B cell (primary cell): ENCODE measurements around the gene C4orf46. TPM values are rescaled to one million over a fixed set of nuclear protein-coding genes. Genes with fewer than 3 reads are reported as not detected.

Experiments
- ATAC-seq: fragments of 200-7000 bp; cut with Tn5 transposase; one replicate; pipeline ENCODE4 v1.10.0; 2021; ENCODE audit warnings: low read depth, mild to moderate bottlenecking, moderate number of reproducible peaks, moderate library complexity
- CTCF ChIA-PET: fragments of 350-600 bp; sonication (Branson Sonifier 250); formaldehyde crosslinking; loops from one replicate; lab custom pipeline; 2021; ENCODE audit warnings: antibody characterized with exemption, inconsistent platforms; lab: Charles Lee
- POLR2A ChIA-PET: fragments of 350-600 bp; sonication (Branson Sonifier 250); formaldehyde crosslinking; loops from one replicate; lab custom pipeline; 2021; ENCODE audit warnings: antibody characterized with exemption; lab: Charles Lee
- DNase-seq: peaks from one replicate; pipeline ENCODE4 v3.0.0; 2013
- H2AFZ ChIP-seq: 2 replicates; pipeline ENCODE4 v1.6.1; 2012; ENCODE audit warnings: mild to moderate bottlenecking, low read depth, low read length; ENCODE audit not compliant: insufficient read depth, poor library complexity, severe bottlenecking
- H3K27ac ChIP-seq, 2 donors: 1 replicate in 1 of 2; 2 replicates in 1 of 2; pipeline ENCODE4 v1.5.1; 2012 to 2013; ENCODE audit warnings: low read length in 2 of 2, mild to moderate bottlenecking in 2 of 2, moderate library complexity in 1 of 2
- H3K27me3 ChIP-seq, 4 experiments: fragments of 200-600 bp in 1 of 4; sonication (generic) in 1 of 4; replicated peaks in 1 of 4; 1 replicate in 2 of 4; 2 replicates in 2 of 4; pipeline versions ENCODE4 v1.6.1 to v1.7.0; 2013 to 2016; ENCODE audit warnings: low read length in 3 of 4, mild to moderate bottlenecking in 2 of 4, mixed read lengths in 1 of 4, moderate library complexity in 1 of 4; ENCODE audit not compliant: insufficient read depth in 4 of 4, control insufficient read depth in 3 of 4; ENCODE audit errors: control extremely low read depth in 1 of 4
- H3K36me3 ChIP-seq, 2 experiments: replicated peaks in 1 of 2; 1 replicate in 1 of 2; 2 replicates in 1 of 2; pipeline versions ENCODE4 v1.6.1 to v1.7.1; 2013; ENCODE audit warnings: low read length in 1 of 2; ENCODE audit not compliant: insufficient read depth in 2 of 2, control insufficient read depth in 1 of 2; ENCODE audit errors: control extremely low read depth in 1 of 2, extremely low read depth in 1 of 2
- H3K4me1 ChIP-seq, 2 donors: fragments of 200-600 bp in 1 of 2; sonication (generic) in 1 of 2; 1 replicate in 1 of 2; 2 replicates in 1 of 2; pipeline versions ENCODE4 v1.5.1 to v1.6.1; 2013 to 2017; ENCODE audit warnings: low read length in 2 of 2; ENCODE audit not compliant: control insufficient read depth in 2 of 2, insufficient read depth in 2 of 2
- H3K4me2 ChIP-seq: replicated peaks from 2 replicates; pipeline ENCODE3; 2012; ENCODE audit warnings: mild to moderate bottlenecking, low read depth, low read length; ENCODE audit not compliant: poor library complexity, severe bottlenecking
- H3K4me3 ChIP-seq, 5 experiments: fragments of 200-600 bp in 1 of 5; sonication (generic) in 1 of 5; 1 replicate in 3 of 5; 2 replicates in 2 of 5; pipeline versions ENCODE4 v1.5.1 to v1.7.0; 2011 to 2016; ENCODE audit warnings: low read length in 4 of 5, mild to moderate bottlenecking in 4 of 5, low read depth in 2 of 5, control low read depth in 1 of 5, moderate library complexity in 1 of 5; ENCODE audit not compliant: insufficient read depth in 1 of 5; ENCODE audit errors: control extremely low read depth in 1 of 5, extremely low read depth in 1 of 5
- H3K79me2 ChIP-seq: fragments of 200-600 bp; sonication (generic); one replicate; pipeline ENCODE4 v1.6.0; 2016; ENCODE audit warnings: low read length; ENCODE audit not compliant: control insufficient read depth, insufficient read depth
- H3K9ac ChIP-seq: fragments of 200-600 bp; sonication (generic); 2 replicates; pipeline ENCODE4 v1.6.1; 2017; ENCODE audit warnings: mild to moderate bottlenecking, low read length, moderate library complexity
- H3K9me3 ChIP-seq, 3 donors: one replicate each; pipeline versions ENCODE4 v1.6.1 to v1.7.1; 2013; ENCODE audit warnings: low read length in 2 of 3; ENCODE audit not compliant: control insufficient read depth in 2 of 3, insufficient read depth in 1 of 3; ENCODE audit errors: control extremely low read depth in 1 of 3
- H4K20me1 ChIP-seq: 2 replicates; pipeline ENCODE4 v1.6.0; 2012; ENCODE audit warnings: mild to moderate bottlenecking, low read length; ENCODE audit not compliant: insufficient read depth, control insufficient read depth, poor library complexity, severe bottlenecking
- H3K27ac Mint-ChIP-seq: one replicate; pipeline ENCODE4 v1.8.0; 2021; ENCODE audit warnings: mixed read lengths
- H3K27me3 Mint-ChIP-seq: one replicate; pipeline ENCODE4 v1.8.0; 2021; ENCODE audit warnings: mixed read lengths
- H3K4me1 Mint-ChIP-seq: one replicate; pipeline ENCODE4 v1.8.0; 2021; ENCODE audit warnings: mixed read lengths
- H3K4me3 Mint-ChIP-seq: one replicate; pipeline ENCODE4 v1.8.0; 2021; ENCODE audit warnings: mixed read lengths
- H3K9me3 Mint-ChIP-seq: one replicate; pipeline ENCODE4 v1.8.0; 2022; ENCODE audit warnings: mixed read lengths; ENCODE audit not compliant: insufficient read depth
- CTCF ChIP-seq: fragments of 200-600 bp; IDR thresholded peaks from one replicate; pipeline ENCODE4 v1.8.0; 2022; ENCODE audit warnings: antibody characterized with exemption, mild to moderate bottlenecking
- EZH2 ChIP-seq: IDR thresholded peaks from 2 replicates; pipeline ENCODE4 v1.6.1; 2012; ENCODE audit warnings: borderline replicate concordance, low read depth, mild to moderate bottlenecking, moderate library complexity, low read length; ENCODE audit not compliant: insufficient read depth, poor library complexity, severe bottlenecking
- WGBS: methylation state at CpG from one replicate; pipeline ENCODE4 v1.1.5; 2013; ENCODE audit warnings: missing lambda C conversion rate; ENCODE audit not compliant: insufficient coverage; 5-methylcytosine and 5-hydroxymethylcytosine counted together
- intact Hi-C: fragments of 100-400 bp; cut with micrococcal nuclease; formaldehyde crosslinking; loops from one replicate; pipeline ENCODE4 v1.10.0; 2022
- polyA plus RNA-seq: library from polyadenylated mRNA; depleted of rRNA; stranded (reverse); fragments of >200 nt; gene quantifications from 2 replicates; pipeline ENCODE4 v1.2.3, GENCODE V29; 2012
- total RNA-seq, 2 donors: library from RNA; stranded (reverse); fragments of 120-200 nt in 1 of 2; gene quantifications; 1 replicate in 1 of 2; 2 replicates in 1 of 2; pipeline versions ENCODE4 v1.2.3 to v1.2.4, GENCODE V29; 2013 to 2022

C4orf46 gene
- total and polyA plus RNA-seq, 2 donors (not counting 1 experiment from before 2014, with no cell fraction given): 3.8 to 4.6 TPM

GRCh38 chr4:158670975-158671664 lies 567 bp downstream of the C4orf46 start:
- intact Hi-C loops: loop anchor here (5.0 to 10.0 kb wide), 3 partner anchors 96 to 506 kb away; partner anchors contain the start of gene FNIP2
- Histone ChIP-seq H3K9ac (peak overlapping the region; percentile 86), H3K4me2 (peak overlapping the region; percentile 84), H3K27me3 (no peaks in the 10 kb centered on the region), H3K36me3 (no peaks in the 10 kb centered on the region), H3K27ac (peak overlapping the region; percentile 93 to 97), H3K79me2 (peaks cover 8% of the 10 kb centered on the region), H3K9me3 (no peaks in the 10 kb centered on the region), H3K4me3 (peak overlapping the region; percentile 38 to 96 (median 75)), H3K4me1 (peaks cover 12 to 13% of the 10 kb centered on the region in 2 donors), H4K20me1 (no peaks in the 10 kb centered on the region), H2AFZ (peak overlapping the region; percentile 84)
- peak overlapping the region; percentile 90 for H3K4me3 Mint-ChIP-seq
- peak overlapping the region; percentile 95 for H3K27ac Mint-ChIP-seq
- no peaks in the 10 kb centered on the region for H3K27me3 Mint-ChIP-seq
- TF ChIP-seq EZH2 (no peak), CTCF (no peak)
- DNase-seq (peak; percentile 84), ATAC-seq (peak; percentile 2)
- WGBS: 0% methylated on average over 27 of the region's 35 CpGs
- no peaks in the 10 kb centered on the region for H3K9me3 Mint-ChIP-seq
- peaks cover 22% of the 10 kb centered on the region for H3K4me1 Mint-ChIP-seq
- POLR2A ChIA-PET: no interaction called here
- CTCF ChIA-PET: no interaction called here

- ATAC-seq (no peak), DNase-seq (no peak)
- Mint-ChIP-seq H3K27ac (no peak overlapping the region), H3K4me3 (no peak overlapping the region), H3K9me3 (no peaks in the 10 kb centered on the region), H3K4me1 (peaks cover 22% of the 10 kb centered on the region), H3K27me3 (no peaks in the 10 kb centered on the region)
- Histone ChIP-seq H3K9ac (no peak overlapping the region), H3K9me3 (no peaks in the 10 kb centered on the region), H3K27ac (no peak overlapping the region), H4K20me1 (no peaks in the 10 kb centered on the region), H3K4me3 (no peak overlapping the region), H3K4me2 (no peak overlapping the region), H3K36me3 (no peaks in the 10 kb centered on the region), H3K27me3 (no peaks in the 10 kb centered on the region), H3K4me1 (peaks cover 12 to 13% of the 10 kb centered on the region in 2 donors), H2AFZ (no peak overlapping the region), H3K79me2 (peaks cover 5% of the 10 kb centered on the region)
- intact Hi-C loops: no loop called here
- WGBS: 43% methylated on average over 4 of the region's 7 CpGs
- TF ChIP-seq CTCF (no peak), EZH2 (no peak)
- POLR2A ChIA-PET: no interaction called here
- CTCF ChIA-PET: no interaction called here
These were observed 2.4 kb downstream of the C4orf46 start for GRCh38 chr4:158669310-158669709.
